ENCODE measurements around the gene ELAVL2.
A peak's percentile ranks its signal among the peaks of the same experiment; 100 is the strongest.

Gene ELAVL2

GRCh38 chr9:23825700-23826099 is 340 bp downstream of the ELAVL2 start:
- Histone ChIP-seq H3K36me3 (ENCODE audit: control insufficient read depth in 1 of 2, insufficient read depth in 2 of 2, low read length in 2 of 2) (no peaks in the 10 kb centered on the region), H4K12ac (ENCODE audit: low read depth, low read length) (no peak overlapping the region), H3K14ac (ENCODE audit: low read length) (no peak overlapping the region), H3K27ac (ENCODE audit: low read depth, low read length) (no peak overlapping the region), H3K23ac (ENCODE audit: low read length) (no peak overlapping the region), H4K91ac (ENCODE audit: low read depth, low read length) (no peak overlapping the region), H3K9ac (ENCODE audit: low read length) (no peak overlapping the region), H2BK5ac (ENCODE audit: low read depth, low read length, poor library complexity) (no peak overlapping the region), H3K4me2 (ENCODE audit: low read length) (peak overlapping the region; percentile 61), H3K4me1 (ENCODE audit: control insufficient read depth in 1 of 2, insufficient read depth in 2 of 2, low read length in 2 of 2) (peaks cover 20 to 24% of the 10 kb centered on the region in 2 experiments), H3K79me1 (ENCODE audit: low read length) (no peaks in the 10 kb centered on the region), H3K9me3 (ENCODE audit: insufficient read depth, low read depth, low read length) (peaks cover 4% of the 10 kb centered on the region), H3K4me3 (ENCODE audit: low read depth, low read length) (no peak overlapping the region), H2BK120ac (ENCODE audit: insufficient read depth, low read length, poor library complexity) (no peak overlapping the region), H3K18ac (ENCODE audit: low read length) (no peak overlapping the region), H2AFZ (ENCODE audit: insufficient read depth, low read length, poor library complexity) (no peak overlapping the region), H3K27me3 (ENCODE audit: insufficient read depth, low read length) (peaks cover 44% of the 10 kb centered on the region), H3K79me2 (ENCODE audit: control insufficient read depth, insufficient read depth, low read length, poor library complexity) (no peaks in the 10 kb centered on the region), H3K4ac (ENCODE audit: low read depth, low read length) (no peak overlapping the region), H2BK12ac (ENCODE audit: low read length) (no peak overlapping the region), H2AK5ac (ENCODE audit: low read length) (no peak overlapping the region), H4K8ac (ENCODE audit: low read depth, low read length) (no peak overlapping the region)
- no peak for DNase-seq
- no CpG with 5 or more reads among the region's 12 CpGs for WGBS (ENCODE audit: extremely low coverage, insufficient coverage, insufficient read length)

GRCh38 chr9:23824830-23825591 is 1.0 kb downstream of the ELAVL2 start:
- Histone ChIP-seq H3K4me1 (ENCODE audit: control insufficient read depth in 1 of 2, insufficient read depth in 2 of 2, low read length in 2 of 2) (peaks cover 23 to 25% of the 10 kb centered on the region in 2 experiments), H4K12ac (ENCODE audit: low read depth, low read length) (peak overlapping the region; percentile 36), H3K27ac (ENCODE audit: low read depth, low read length) (no peak overlapping the region), H4K8ac (ENCODE audit: low read depth, low read length) (no peak overlapping the region), H2BK5ac (ENCODE audit: low read depth, low read length, poor library complexity) (no peak overlapping the region), H3K79me1 (ENCODE audit: low read length) (no peaks in the 10 kb centered on the region), H3K9ac (ENCODE audit: low read length) (no peak overlapping the region), H2BK120ac (ENCODE audit: insufficient read depth, low read length, poor library complexity) (no peak overlapping the region), H2AK5ac (ENCODE audit: low read length) (no peak overlapping the region), H3K4ac (ENCODE audit: low read depth, low read length) (no peak overlapping the region), H3K4me3 (ENCODE audit: low read depth, low read length) (peak overlapping the region; percentile 68), H2AFZ (ENCODE audit: insufficient read depth, low read length, poor library complexity) (no peak overlapping the region), H3K27me3 (ENCODE audit: insufficient read depth, low read length) (peaks cover 45% of the 10 kb centered on the region), H3K79me2 (ENCODE audit: control insufficient read depth, insufficient read depth, low read length, poor library complexity) (no peaks in the 10 kb centered on the region), H4K91ac (ENCODE audit: low read depth, low read length) (no peak overlapping the region), H2BK12ac (ENCODE audit: low read length) (no peak overlapping the region), H3K9me3 (ENCODE audit: insufficient read depth, low read depth, low read length) (peaks cover 4% of the 10 kb centered on the region), H3K36me3 (ENCODE audit: control insufficient read depth in 1 of 2, insufficient read depth in 2 of 2, low read length in 2 of 2) (no peaks in the 10 kb centered on the region), H3K23ac (ENCODE audit: low read length) (no peak overlapping the region), H3K14ac (ENCODE audit: low read length) (no peak overlapping the region), H3K4me2 (ENCODE audit: low read length) (peak overlapping the region; percentile 61), H3K18ac (ENCODE audit: low read length) (no peak overlapping the region)
- no CpG with 5 or more reads among the region's 25 CpGs for WGBS (ENCODE audit: extremely low coverage, insufficient coverage, insufficient read length)
- no peak for DNase-seq

GRCh38 chr9:23823986-23824829 is 1.8 kb downstream of the ELAVL2 start:
- Histone ChIP-seq H4K12ac (ENCODE audit: low read depth, low read length) (peak overlapping the region; percentile 36), H2BK5ac (ENCODE audit: low read depth, low read length, poor library complexity) (no peak overlapping the region), H2AFZ (ENCODE audit: insufficient read depth, low read length, poor library complexity) (no peak overlapping the region), H3K4me3 (ENCODE audit: low read depth, low read length) (peak overlapping the region; percentile 68), H2AK5ac (ENCODE audit: low read length) (no peak overlapping the region), H3K36me3 (ENCODE audit: control insufficient read depth in 1 of 2, insufficient read depth in 2 of 2, low read length in 2 of 2) (no peaks in the 10 kb centered on the region), H3K27me3 (ENCODE audit: insufficient read depth, low read length) (peaks cover 41% of the 10 kb centered on the region), H3K14ac (ENCODE audit: low read length) (no peak overlapping the region), H3K4me1 (ENCODE audit: control insufficient read depth in 1 of 2, insufficient read depth in 2 of 2, low read length in 2 of 2) (peaks cover 23 to 25% of the 10 kb centered on the region in 2 experiments), H3K18ac (ENCODE audit: low read length) (no peak overlapping the region), H3K9me3 (ENCODE audit: insufficient read depth, low read depth, low read length) (peaks cover 4% of the 10 kb centered on the region), H3K9ac (ENCODE audit: low read length) (peak overlapping the region; percentile 60), H3K4ac (ENCODE audit: low read depth, low read length) (no peak overlapping the region), H3K79me2 (ENCODE audit: control insufficient read depth, insufficient read depth, low read length, poor library complexity) (no peaks in the 10 kb centered on the region), H3K27ac (ENCODE audit: low read depth, low read length) (no peak overlapping the region), H2BK120ac (ENCODE audit: insufficient read depth, low read length, poor library complexity) (no peak overlapping the region), H2BK12ac (ENCODE audit: low read length) (no peak overlapping the region), H4K91ac (ENCODE audit: low read depth, low read length) (no peak overlapping the region), H3K79me1 (ENCODE audit: low read length) (no peaks in the 10 kb centered on the region), H3K23ac (ENCODE audit: low read length) (peak overlapping the region; percentile 93), H4K8ac (ENCODE audit: low read depth, low read length) (no peak overlapping the region), H3K4me2 (ENCODE audit: low read length) (peak overlapping the region; percentile 61)
- WGBS (ENCODE audit: extremely low coverage, insufficient coverage, insufficient read length): no CpG with 5 or more reads among the region's 36 CpGs
- DNase-seq: no peak

GRCh38 chr9:23823269-23823668 is 2.8 kb downstream of the ELAVL2 start:
- no peaks in the 10 kb centered on the region for H3K36me3 ChIP-seq (ENCODE audit: control insufficient read depth in 1 of 2, insufficient read depth in 2 of 2, low read length in 2 of 2)
- H4K8ac ChIP-seq (ENCODE audit: low read depth, low read length): no peak overlapping the region
- H4K91ac ChIP-seq (ENCODE audit: low read depth, low read length): no peak overlapping the region
- no peak overlapping the region for H3K23ac ChIP-seq (ENCODE audit: low read length)
- H3K27me3 ChIP-seq (ENCODE audit: insufficient read depth, low read length): peaks cover 41% of the 10 kb centered on the region
- no peak overlapping the region for H3K14ac ChIP-seq (ENCODE audit: low read length)
- no peak overlapping the region for H2BK12ac ChIP-seq (ENCODE audit: low read length)
- H2AFZ ChIP-seq (ENCODE audit: insufficient read depth, low read length, poor library complexity): no peak overlapping the region
- no peak overlapping the region for H3K4ac ChIP-seq (ENCODE audit: low read depth, low read length)
- peak overlapping the region; percentile 80 for H3K4me2 ChIP-seq (ENCODE audit: low read length)
- no peak overlapping the region for H2AK5ac ChIP-seq (ENCODE audit: low read length)
- H2BK120ac ChIP-seq (ENCODE audit: insufficient read depth, low read length, poor library complexity): no peak overlapping the region
- H3K4me3 ChIP-seq (ENCODE audit: low read depth, low read length): no peak overlapping the region
- no peak overlapping the region for H3K18ac ChIP-seq (ENCODE audit: low read length)
- H3K27ac ChIP-seq (ENCODE audit: low read depth, low read length): no peak overlapping the region
- DNase-seq: no peak
- no peak overlapping the region for H3K9ac ChIP-seq (ENCODE audit: low read length)
- peaks cover 4% of the 10 kb centered on the region for H3K9me3 ChIP-seq (ENCODE audit: insufficient read depth, low read depth, low read length)
- no peak overlapping the region for H2BK5ac ChIP-seq (ENCODE audit: low read depth, low read length, poor library complexity)
- H4K12ac ChIP-seq (ENCODE audit: low read depth, low read length): no peak overlapping the region
- no peaks in the 10 kb centered on the region for H3K79me1 ChIP-seq (ENCODE audit: low read length)
- peaks cover 23 to 25% of the 10 kb centered on the region in 2 experiments for H3K4me1 ChIP-seq (ENCODE audit: control insufficient read depth in 1 of 2, insufficient read depth in 2 of 2, low read length in 2 of 2)
- WGBS (ENCODE audit: extremely low coverage, insufficient coverage, insufficient read length): no CpG with 5 or more reads among the region's 11 CpGs
- no peaks in the 10 kb centered on the region for H3K79me2 ChIP-seq (ENCODE audit: control insufficient read depth, insufficient read depth, low read length, poor library complexity)
